ENCODE results near the gene TRABD.
A peak's percentile ranks its signal among the peaks of the same experiment; 100 is the strongest.
"Not testable (repeated sequence)": the region's sequence is repeated elsewhere in the genome, so short reads cannot be mapped to it uniquely, and the experiment has no call there.

TRABD gene

DNA sequence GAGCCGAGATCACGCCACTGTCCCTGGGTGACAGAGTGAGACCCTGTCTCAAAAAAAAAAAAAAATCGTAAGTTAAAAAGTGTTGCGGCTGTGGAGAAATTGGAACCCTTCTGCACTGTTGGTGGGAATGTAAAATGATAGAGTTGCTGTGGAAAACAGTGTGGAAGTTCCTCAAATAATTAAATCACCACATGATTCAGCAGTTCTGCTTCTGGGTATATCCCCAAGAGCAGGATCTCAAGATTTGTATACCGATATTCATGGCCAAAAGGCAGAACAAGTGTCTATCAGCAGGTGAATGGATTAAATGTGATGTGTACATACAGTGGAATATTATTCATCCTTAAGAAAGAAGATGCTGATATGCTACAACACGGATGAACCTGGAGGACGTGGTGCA is 18.9 kb downstream of the TRABD start:
- Mint-ChIP-seq H3K27me3 (no peaks in the 10 kb centered on the region), H3K27ac (peak overlapping the region; percentile 65), H3K36me3 (ENCODE audit: low read depth) (peaks cover 68% of the 10 kb centered on the region), H3K4me1 (ENCODE audit: low read depth) (peaks cover 63% of the 10 kb centered on the region), H3K9me3 (no peaks in the 10 kb centered on the region), H3K4me3 (peak overlapping the region; percentile 60)
- intact Hi-C loops (cut with micrococcal nuclease) = loop anchor here (10.0 kb wide), 1 partner anchor 270 kb away; no protein-coding TSS in a partner anchor

DNA sequence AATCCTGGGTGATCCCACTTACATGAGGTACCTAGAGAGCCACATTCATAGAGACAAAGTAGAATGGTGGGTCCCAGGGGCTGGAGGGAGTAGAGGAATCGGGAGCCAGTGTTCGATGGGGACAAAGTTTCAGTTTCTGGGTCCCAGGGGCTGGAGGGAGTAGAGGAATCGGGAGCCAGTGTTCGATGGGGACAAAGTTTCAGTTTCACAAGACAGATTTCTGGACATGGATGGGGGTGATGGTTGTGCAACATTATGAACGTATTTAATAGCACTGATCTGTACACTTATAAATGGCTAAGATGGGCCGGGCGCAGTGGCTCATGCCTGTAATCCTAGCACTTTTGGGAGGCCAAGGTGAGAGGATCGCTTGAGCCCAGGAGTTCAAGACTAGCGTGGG is 19.3 kb downstream of the TRABD start:
- intact Hi-C loops (cut with micrococcal nuclease) = loop anchor here (5.0 to 10.0 kb wide), 2 partner anchors 38 to 270 kb away; no protein-coding TSS in a partner anchor
- Mint-ChIP-seq H3K4me1 (ENCODE audit: low read depth) (peaks cover 63% of the 10 kb centered on the region), H3K27ac (peak overlapping the region; percentile 65), H3K36me3 (ENCODE audit: low read depth) (peaks cover 68% of the 10 kb centered on the region), H3K4me3 (peak overlapping the region; percentile 60)
- H3K9me3 Mint-ChIP-seq, H3K27me3 Mint-ChIP-seq: not testable (repeated sequence)

DNA sequence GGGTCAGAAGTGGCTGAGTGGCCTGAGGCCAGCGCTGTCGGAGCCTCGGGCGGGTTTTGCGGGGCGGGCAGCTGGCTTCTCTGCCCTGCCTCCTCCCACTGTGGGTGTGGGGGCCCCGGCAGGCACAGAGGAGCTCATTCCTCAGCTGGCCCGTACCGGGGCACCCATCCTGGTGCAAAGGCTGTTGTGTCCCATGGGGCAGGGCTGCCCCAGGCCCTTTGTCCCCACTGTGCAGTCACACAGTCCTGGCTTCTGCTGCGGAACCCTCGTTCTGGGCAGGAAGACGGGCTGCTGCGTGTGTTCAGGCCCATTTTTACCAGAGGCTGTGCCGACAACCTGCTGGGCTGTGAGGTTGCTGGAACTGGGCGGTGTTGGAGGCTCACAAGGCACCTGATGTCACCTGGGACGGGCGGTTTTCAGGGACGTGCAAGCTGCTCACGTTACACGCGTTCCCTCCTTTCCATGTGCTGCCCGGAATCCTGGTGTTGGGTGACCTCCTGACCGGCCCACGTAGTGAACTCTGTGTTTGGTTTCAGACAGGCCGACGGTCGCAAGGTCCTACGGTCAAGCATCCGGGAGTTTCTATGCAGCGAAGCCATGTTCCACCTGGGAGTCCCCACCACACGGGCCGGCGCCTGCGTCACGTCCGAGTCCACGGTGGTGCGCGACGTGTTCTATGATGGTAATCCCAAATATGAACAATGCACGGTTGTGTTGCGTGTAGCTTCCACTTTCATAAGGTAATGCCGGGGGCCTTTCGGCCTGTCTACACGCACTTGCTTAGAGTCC is 20.3 kb downstream of the TRABD start:
- peaks cover 77% of the 10 kb centered on the region for H3K36me3 Mint-ChIP-seq (ENCODE audit: low read depth)
- H3K4me3 Mint-ChIP-seq = no peak overlapping the region
- peaks cover 64% of the 10 kb centered on the region for H3K4me1 Mint-ChIP-seq (ENCODE audit: low read depth)
- intact Hi-C loops (cut with micrococcal nuclease) = loop anchor here (5.0 to 10.0 kb wide), 2 partner anchors 39 to 271 kb away; no protein-coding TSS in a partner anchor
- no peaks in the 10 kb centered on the region for H3K9me3 Mint-ChIP-seq
- H3K27me3 Mint-ChIP-seq = no peaks in the 10 kb centered on the region
- H3K27ac Mint-ChIP-seq = peak overlapping the region; percentile 32

GRCh38 chr22:50206599-50206998 is 20.9 kb downstream of the TRABD start:
- no peak overlapping the region for H3K4me3 Mint-ChIP-seq
- peaks cover 64% of the 10 kb centered on the region for H3K4me1 Mint-ChIP-seq (ENCODE audit: low read depth)
- H3K9me3 Mint-ChIP-seq = no peaks in the 10 kb centered on the region
- H3K27me3 Mint-ChIP-seq = no peaks in the 10 kb centered on the region
- intact Hi-C loops (cut with micrococcal nuclease) = loop anchor here (5.0 to 10.0 kb wide), 2 partner anchors 39 to 272 kb away; no protein-coding TSS in a partner anchor
- H3K27ac Mint-ChIP-seq = peak overlapping the region; percentile 32
- peaks cover 82% of the 10 kb centered on the region for H3K36me3 Mint-ChIP-seq (ENCODE audit: low read depth)

- H3K4me3 Mint-ChIP-seq = no peak overlapping the region
- H3K9me3 Mint-ChIP-seq = no peaks in the 10 kb centered on the region
- peaks cover 91% of the 10 kb centered on the region for H3K36me3 Mint-ChIP-seq (ENCODE audit: low read depth)
- no peaks in the 10 kb centered on the region for H3K27me3 Mint-ChIP-seq
- peaks cover 56% of the 10 kb centered on the region for H3K4me1 Mint-ChIP-seq (ENCODE audit: low read depth)
- intact Hi-C loops (cut with micrococcal nuclease) = loop anchor here (5.0 to 10.0 kb wide), 2 partner anchors 40 to 273 kb away; no protein-coding TSS in a partner anchor
- H3K27ac Mint-ChIP-seq = peak overlapping the region; percentile 32
Measured at GRCh38 chr22:50207383-50208140, 21.8 kb downstream of the TRABD start.

- Mint-ChIP-seq H3K36me3 (ENCODE audit: low read depth) (peaks cover 94% of the 10 kb centered on the region), H3K4me1 (ENCODE audit: low read depth) (peaks cover 52% of the 10 kb centered on the region), H3K9me3 (no peaks in the 10 kb centered on the region), H3K4me3 (no peak overlapping the region), H3K27ac (no peak overlapping the region), H3K27me3 (no peaks in the 10 kb centered on the region)
- intact Hi-C loops (cut with micrococcal nuclease) = loop anchor here (5.0 to 10.0 kb wide), 2 partner anchors 41 to 274 kb away; no protein-coding TSS in a partner anchor
Measured at GRCh38 chr22:50208430-50208938, 22.8 kb downstream of the TRABD start.

DNA sequence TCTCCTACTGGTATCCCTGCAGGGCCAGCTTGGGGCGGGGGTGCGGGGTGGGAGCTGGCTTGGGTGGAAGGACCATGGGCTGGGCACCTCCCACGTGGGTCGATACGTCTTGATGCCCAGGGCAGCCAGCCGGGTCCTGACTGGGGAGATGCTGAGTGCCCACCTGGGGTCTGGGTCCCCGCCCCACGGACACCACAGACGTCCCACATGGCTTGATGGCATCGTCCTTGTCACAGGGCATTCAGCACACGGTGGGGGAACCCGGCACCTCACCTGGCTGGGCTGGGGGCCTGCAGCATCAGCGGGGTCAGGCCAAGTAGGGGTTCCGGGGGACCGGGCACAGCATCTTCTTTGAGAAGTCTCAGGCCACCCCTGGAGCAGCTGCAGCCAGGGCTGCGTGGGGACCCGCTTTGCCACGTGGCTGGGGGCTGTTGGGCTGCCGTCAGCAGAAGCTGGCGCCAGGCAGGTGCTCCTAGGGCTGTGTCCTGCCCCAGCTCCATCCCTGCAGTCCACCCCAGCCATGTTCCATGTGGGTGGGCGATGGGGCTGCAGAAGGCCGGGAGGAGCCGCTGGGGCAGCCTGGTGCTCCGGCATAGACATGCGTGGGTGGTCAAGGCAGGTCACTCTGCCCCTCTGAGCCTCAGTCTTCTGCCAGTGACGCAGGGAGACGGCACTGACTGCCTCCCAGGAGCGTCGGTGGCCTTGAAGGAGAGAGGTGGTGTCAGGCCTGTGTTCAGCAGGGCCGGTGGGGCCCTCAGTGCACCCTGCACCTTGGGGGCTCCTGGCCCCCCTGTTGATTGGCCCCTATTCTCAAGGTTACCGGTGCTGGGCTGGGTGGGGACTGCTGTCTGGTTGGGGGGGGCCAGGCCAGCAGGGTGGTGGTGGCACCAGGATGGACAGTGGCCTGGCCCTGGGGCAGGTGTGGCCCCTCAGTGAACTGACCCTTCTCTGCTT is 23.5 kb downstream of the TRABD start:
- Mint-ChIP-seq H3K36me3 (ENCODE audit: low read depth) (peaks cover 94% of the 10 kb centered on the region), H3K27me3 (no peaks in the 10 kb centered on the region), H3K9me3 (no peaks in the 10 kb centered on the region), H3K27ac (no peak overlapping the region), H3K4me3 (no peak overlapping the region), H3K4me1 (ENCODE audit: low read depth) (peaks cover 45% of the 10 kb centered on the region)
- intact Hi-C loops (cut with micrococcal nuclease) = loop anchor here (1.0 to 10.0 kb wide), 3 partner anchors 42 to 274 kb away; no protein-coding TSS in a partner anchor

DNA sequence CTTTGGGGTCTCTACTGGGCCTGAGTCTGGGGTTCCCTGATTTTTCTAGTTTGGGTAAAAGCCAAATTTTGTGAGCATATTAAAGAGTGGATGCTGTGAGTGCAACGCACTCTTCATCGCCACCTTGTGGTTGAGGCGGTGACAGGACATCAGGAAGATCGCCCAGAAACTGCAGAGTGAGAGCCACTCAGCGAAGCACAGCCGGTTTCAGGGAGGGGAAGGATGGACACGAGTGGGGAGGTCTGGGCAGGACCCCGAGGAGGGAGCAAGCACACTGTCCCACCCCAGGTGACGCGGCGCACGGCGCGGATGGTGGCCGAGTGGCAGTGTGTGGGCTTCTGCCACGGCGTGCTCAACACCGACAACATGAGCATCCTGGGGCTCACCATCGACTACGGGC is 24.2 kb downstream of the TRABD start:
- peaks cover 98% of the 10 kb centered on the region for H3K36me3 Mint-ChIP-seq (ENCODE audit: low read depth)
- H3K27ac Mint-ChIP-seq = no peak overlapping the region
- no peak overlapping the region for H3K4me3 Mint-ChIP-seq
- H3K27me3 Mint-ChIP-seq = no peaks in the 10 kb centered on the region
- intact Hi-C loops (cut with micrococcal nuclease) = loop anchor here (1.0 to 10.0 kb wide), 3 partner anchors 43 to 275 kb away; no protein-coding TSS in a partner anchor
- no peaks in the 10 kb centered on the region for H3K9me3 Mint-ChIP-seq
- H3K4me1 Mint-ChIP-seq (ENCODE audit: low read depth) = peaks cover 41% of the 10 kb centered on the region

- no peak overlapping the region for H3K27ac Mint-ChIP-seq
- intact Hi-C loops (cut with micrococcal nuclease) = no loop called here
- H3K4me1 Mint-ChIP-seq (ENCODE audit: low read depth) = peaks cover 38% of the 10 kb centered on the region
- H3K4me3 Mint-ChIP-seq = no peak overlapping the region
- no peaks in the 10 kb centered on the region for H3K27me3 Mint-ChIP-seq
- peaks cover 98% of the 10 kb centered on the region for H3K36me3 Mint-ChIP-seq (ENCODE audit: low read depth)
- no peaks in the 10 kb centered on the region for H3K9me3 Mint-ChIP-seq
Measured at GRCh38 chr22:50210378-50211139, 24.8 kb downstream of the TRABD start.

DNA sequence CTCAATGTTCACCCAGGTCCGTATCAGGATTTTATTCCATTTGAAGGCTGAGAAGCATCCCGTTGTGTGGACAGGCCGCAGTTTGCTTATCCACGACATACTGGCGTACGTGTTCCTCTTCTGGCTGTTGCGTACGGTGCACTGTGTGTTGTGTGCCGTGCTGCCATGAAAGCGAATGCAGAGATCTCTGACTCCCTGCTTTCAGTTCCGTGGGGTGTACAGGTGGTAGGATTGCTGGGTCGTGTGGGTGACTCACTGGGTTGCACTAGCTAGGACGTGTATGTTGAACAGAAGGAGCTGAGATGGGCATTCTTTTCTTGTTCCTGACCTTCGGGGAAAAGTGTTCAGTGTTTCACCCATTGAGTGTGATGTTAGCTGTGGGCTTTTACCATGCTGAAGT is 25.4 kb downstream of the TRABD start:
- Mint-ChIP-seq H3K4me1 (ENCODE audit: low read depth) (peaks cover 36% of the 10 kb centered on the region), H3K4me3 (no peak overlapping the region), H3K36me3 (ENCODE audit: low read depth) (peaks cover 98% of the 10 kb centered on the region), H3K27me3 (no peaks in the 10 kb centered on the region), H3K27ac (no peak overlapping the region), H3K9me3 (no peaks in the 10 kb centered on the region)
- intact Hi-C loops (cut with micrococcal nuclease) = no loop called here

GRCh38 chr22:50213263-50213662 is 27.6 kb downstream of the TRABD start:
- H3K4me1 Mint-ChIP-seq (ENCODE audit: low read depth) = peaks cover 20% of the 10 kb centered on the region
- H3K27ac Mint-ChIP-seq = no peak overlapping the region
- intact Hi-C loops (cut with micrococcal nuclease) = no loop called here
- H3K4me3 Mint-ChIP-seq = no peak overlapping the region
- peaks cover 98% of the 10 kb centered on the region for H3K36me3 Mint-ChIP-seq (ENCODE audit: low read depth)
- H3K27me3 Mint-ChIP-seq = no peaks in the 10 kb centered on the region
- H3K9me3 Mint-ChIP-seq = no peaks in the 10 kb centered on the region

GRCh38 chr22:50215297-50216054 is 29.8 kb downstream of the TRABD start:
- H3K36me3 Mint-ChIP-seq (ENCODE audit: low read depth) = peaks cover 98% of the 10 kb centered on the region
- intact Hi-C loops (cut with micrococcal nuclease) = no loop called here
- no peaks in the 10 kb centered on the region for H3K27me3 Mint-ChIP-seq

More at GRCh38 chr22:50215297-50216054, 29.8 kb downstream of the TRABD start:
- Mint-ChIP-seq H3K4me1 (ENCODE audit: low read depth) (peaks cover 22% of the 10 kb centered on the region), H3K27ac (no peak overlapping the region), H3K4me3 (no peak overlapping the region), H3K9me3 (no peaks in the 10 kb centered on the region)
